Adrenal gland (tissue), 12 donors: ENCODE data around the gene RDH8. TPM values are rescaled to one million over a fixed set of nuclear protein-coding genes. Genes with fewer than 3 reads are reported as not detected.

Experiments used
- DNase-seq, 7 donors: peaks; one replicate each; pipeline ENCODE4 v3.0.0-alpha.2; 2019 to 2020
- H3K27ac ChIP-seq, 5 donors: fragments of 200-600 bp; sonication (generic) in 4 of 5; 1 replicate in 3 of 5; 2 replicates in 2 of 5; pipeline versions ENCODE4 v1.5.1 to v1.8.0; 2016 to 2020; ENCODE audit warnings: mild to moderate bottlenecking in 1 of 5
- H3K27me3 ChIP-seq: fragments of 200-600 bp; 2 replicates; pipeline ENCODE4 v1.8.0; 2021
- H3K36me3 ChIP-seq, 2 donors: fragments of 200-600 bp; replicated peaks in 1 of 2; 1 replicate in 1 of 2; 2 replicates in 1 of 2; pipeline versions ENCODE4 v1.5.1 to v1.8.0; 2018 to 2022
- H3K4me1 ChIP-seq, 2 donors: fragments of 200-600 bp; replicated peaks in 1 of 2; 1 replicate in 1 of 2; 2 replicates in 1 of 2; pipeline versions ENCODE4 v1.5.1 to v1.8.0; 2018 to 2021
- H3K4me3 ChIP-seq, 4 donors: fragments of 200-600 bp; sonication (generic) in 3 of 4; one replicate each; pipeline ENCODE4 v1.5.1; 2016 to 2018
- H3K9me3 ChIP-seq, 3 donors: fragments of 200-600 bp; sonication (generic) in 1 of 3; replicated peaks in 1 of 3; 1 replicate in 2 of 3; 2 replicates in 1 of 3; pipeline versions ENCODE4 v1.5.1 to v1.8.0; 2016 to 2021
- CTCF ChIP-seq, 6 experiments: fragments of 450-650 bp in 4 of 6; fragments of 200-600 bp in 2 of 6; sonication (generic) in 1 of 6; IDR thresholded peaks; 1 replicate in 5 of 6; 2 replicates in 1 of 6; pipeline versions ENCODE4 v1.5.1 to v1.8.0; 2016 to 2021; ENCODE audit warnings: antibody characterized with exemption in 6 of 6, mild to moderate bottlenecking in 2 of 6, moderate library complexity in 1 of 6
- POLR2A ChIP-seq, 2 donors: fragments of 450-650 bp; IDR thresholded peaks; one replicate each; pipeline ENCODE4 v1.6.1; 2017; ENCODE audit warnings: antibody characterized with exemption in 2 of 2, mild to moderate bottlenecking in 2 of 2, moderate library complexity in 1 of 2
- WGBS, 4 donors: extraction: QIAGEN DNeasy Blood & Tissue Kit in 2 of 4; methylation state at CpG; one replicate each; pipeline versions ENCODE4 v1.1.5 to v1.1.7; 2013 to 2017; 5-methylcytosine and 5-hydroxymethylcytosine counted together
- intact Hi-C, 2 donors: fragments of 100-400 bp; cut with DNase I; formaldehyde crosslinking; loops; one replicate each; pipeline versions ENCODE4 v1.14.1 to v1.15.0; 2022 to 2023
- polyA plus RNA-seq, 3 donors: library from polyadenylated mRNA; stranded (reverse); fragments of 200-250 nt in 2 of 3; fragments of 350-450 nt in 1 of 3; fragmentation: Illumina TruSeq in 1 of 3; extraction: RNeasy Lipid Tissue Mini Kit (QIAGEN cat#74804) in 1 of 3; gene quantifications; one replicate each; pipeline ENCODE4 v1.2.3, GENCODE V29; 2013 to 2014
- total RNA-seq, 9 donors: library from RNA; depleted of rRNA in 4 of 9; stranded (reverse); fragments of >200 nt in 4 of 9; fragments of 120-200 nt in 1 of 9; fragmentation: NEBNext Ultra II Directional in 1 of 9; extraction: Animal tissue kit (Norgen Biotek cat#: 25700) in 1 of 9; gene quantifications; one replicate each; pipeline versions ENCODE4 v1.1.0 to v1.2.4, GENCODE V29; 2013 to 2023
- donor health status: healthy with polysubstance abuse.
- donor health status: Bipolar disorder and iron deficiency.
- donor health status: DM: yes; HTN: yes; CAD: no.
- donor health status: DM: no; HTN: no; CAD: no.
- donor health status: DM: no; HTN: no; CAD: no.
- donor health status: DM: yes; HTN: yes; CAD: no.

RDH8 gene
- total and polyA plus RNA-seq, 12 donors = not detected

- Histone ChIP-seq H3K4me1 (no peaks in the 10 kb centered on the region), H3K27me3 (no peaks in the 10 kb centered on the region), H3K36me3 (no peaks in the 10 kb centered on the region), H3K4me3 (no peak overlapping the region), H3K9me3 (no peaks in the 10 kb centered on the region), H3K27ac (no peak overlapping the region)
- no peak for TF ChIP-seq CTCF (IDR thresholded peaks at IDR 0.05)
- no peak for TF ChIP-seq POLR2A (IDR thresholded peaks at IDR 0.05)
- DNase-seq = no peak
- intact Hi-C loops = no loop called here
- 71 to 90% (median 77%) methylated on average over 4 to 8 of the region's 8 CpGs for WGBS, 4 donors
These were observed 44.2 kb upstream of the RDH8 start for GRCh38 chr19:9968820-9969687.

- H3K36me3 ChIP-seq = no peaks in the 10 kb centered on the region
- intact Hi-C loops = no loop called here
- no peak overlapping the region for H3K27ac ChIP-seq
- TF ChIP-seq CTCF (IDR thresholded peaks at IDR 0.05) = no peak
- TF ChIP-seq POLR2A (IDR thresholded peaks at IDR 0.05) = no peak
- no peaks in the 10 kb centered on the region for H3K9me3 ChIP-seq
- WGBS, 4 donors = 75 to 100% (median 96%) methylated on average over 1 to 2 of the region's 2 CpGs
- no peak overlapping the region for H3K4me3 ChIP-seq
- DNase-seq = no peak
- H3K4me1 ChIP-seq = no peaks in the 10 kb centered on the region
- H3K27me3 ChIP-seq = no peaks in the 10 kb centered on the region
These were observed 43.7 kb upstream of the RDH8 start for GRCh38 chr19:9969688-9969975.

- Histone ChIP-seq H3K27ac (no peak overlapping the region), H3K4me1 (no peaks in the 10 kb centered on the region), H3K27me3 (no peaks in the 10 kb centered on the region), H3K4me3 (no peak overlapping the region), H3K36me3 (no peaks in the 10 kb centered on the region), H3K9me3 (no peaks in the 10 kb centered on the region)
- intact Hi-C loops = no loop called here
- DNase-seq = no peak
- 67 to 82% (median 80%) methylated on average over 2 to 8 of the region's 8 CpGs for WGBS, 4 donors
- no peak for TF ChIP-seq POLR2A (IDR thresholded peaks at IDR 0.05)
- TF ChIP-seq CTCF (IDR thresholded peaks at IDR 0.05) = no peak
These were observed 42.8 kb upstream of the RDH8 start for GRCh38 chr19:9970481-9970880.

- no peak overlapping the region for H3K27ac ChIP-seq
- DNase-seq = no peak
- 71 to 78% (median 76%) methylated on average over 15 of the region's 15 CpGs for WGBS, 4 donors
- no peaks in the 10 kb centered on the region for H3K27me3 ChIP-seq
- no peaks in the 10 kb centered on the region for H3K36me3 ChIP-seq
- intact Hi-C loops = no loop called here
- TF ChIP-seq CTCF (IDR thresholded peaks at IDR 0.05) = no peak
- no peak overlapping the region for H3K4me3 ChIP-seq
- no peaks in the 10 kb centered on the region for H3K9me3 ChIP-seq
- no peaks in the 10 kb centered on the region for H3K4me1 ChIP-seq
These were observed 42.0 kb upstream of the RDH8 start for GRCh38 chr19:9971166-9971897.
